NCI-H524 treated with DMSO at 0.1 percent for 48 hours (cell line): ENCODE data around the gene GULP1.
"Not testable (repeated sequence)": the region's sequence is repeated elsewhere in the genome, so short reads cannot be mapped to it uniquely, and the experiment has no call there.

Source experiments
- DNase-seq: peaks from one replicate; lab custom pipeline; 2025; lab: John Stamatoyannopoulos, UW

Gene GULP1

DNA sequence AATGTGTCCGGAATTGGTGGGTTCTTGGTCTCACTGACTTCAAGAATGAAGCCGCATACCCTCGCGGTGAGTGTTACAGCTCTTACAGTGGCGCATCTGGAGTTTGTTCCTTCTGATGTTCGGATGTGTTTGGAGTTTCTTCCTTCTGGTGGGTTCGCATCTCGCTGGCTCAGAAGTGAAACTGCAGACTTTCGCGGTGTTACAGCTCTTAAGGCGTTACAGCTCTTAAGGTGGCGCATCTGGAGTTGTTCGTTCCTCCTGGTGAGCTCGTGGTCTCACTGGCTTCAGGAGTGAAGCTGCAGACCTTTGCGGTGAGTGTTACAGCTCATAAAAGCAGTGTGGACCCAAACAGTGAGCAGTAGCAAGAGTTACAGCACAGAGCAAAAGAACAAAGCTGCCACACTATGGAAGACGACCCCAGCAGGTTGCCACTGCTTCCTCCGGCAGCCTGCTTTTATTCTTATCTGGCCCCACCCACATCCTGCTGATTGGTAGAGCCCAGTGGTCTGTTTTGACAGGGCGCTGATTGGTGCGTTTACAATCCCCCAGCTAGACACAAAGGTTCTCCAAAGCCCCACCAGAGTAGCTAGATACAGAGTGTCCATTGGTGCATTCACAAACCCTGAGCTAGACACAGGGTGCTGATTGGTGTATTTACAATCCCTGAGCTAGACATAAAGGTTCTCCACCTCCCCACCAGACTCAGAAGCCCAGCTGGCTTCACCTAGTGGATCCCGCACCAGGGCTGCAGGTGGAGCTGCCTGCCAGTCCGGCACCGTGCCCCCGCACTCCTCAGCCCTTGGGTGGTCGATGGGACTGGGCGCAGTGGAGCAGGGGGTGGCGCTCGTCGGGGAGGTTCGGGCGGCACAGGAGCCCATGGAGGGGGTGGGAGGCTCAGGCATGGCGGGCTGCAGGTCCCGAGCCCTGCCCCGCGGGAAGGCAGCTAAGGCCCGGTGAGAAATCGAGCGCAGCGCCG lies 314.2 kb downstream of the GULP1 start:
- not testable (repeated sequence) for DNase-seq

DNA sequence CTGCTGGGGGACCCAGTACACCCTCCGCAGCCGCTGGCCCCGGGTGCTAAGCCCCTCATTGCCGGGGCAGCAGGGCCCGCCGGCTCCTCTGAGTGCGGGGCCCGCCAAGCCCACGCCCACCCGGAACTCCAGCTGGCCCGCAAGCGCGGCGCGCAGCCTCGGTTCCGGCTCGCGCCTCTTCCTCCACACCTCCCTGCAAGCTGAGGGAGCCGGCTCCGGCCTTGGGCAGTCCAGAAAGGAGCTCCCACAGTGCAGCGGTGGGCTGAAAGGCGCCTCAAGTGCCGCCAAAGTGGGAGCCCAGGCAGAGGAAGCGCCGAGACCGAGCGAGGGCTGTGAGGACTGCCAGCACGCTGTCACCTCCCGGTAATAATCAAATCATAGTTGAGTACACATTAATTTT lies 314.9 kb downstream of the GULP1 start:
- not testable (repeated sequence) for DNase-seq

DNA sequence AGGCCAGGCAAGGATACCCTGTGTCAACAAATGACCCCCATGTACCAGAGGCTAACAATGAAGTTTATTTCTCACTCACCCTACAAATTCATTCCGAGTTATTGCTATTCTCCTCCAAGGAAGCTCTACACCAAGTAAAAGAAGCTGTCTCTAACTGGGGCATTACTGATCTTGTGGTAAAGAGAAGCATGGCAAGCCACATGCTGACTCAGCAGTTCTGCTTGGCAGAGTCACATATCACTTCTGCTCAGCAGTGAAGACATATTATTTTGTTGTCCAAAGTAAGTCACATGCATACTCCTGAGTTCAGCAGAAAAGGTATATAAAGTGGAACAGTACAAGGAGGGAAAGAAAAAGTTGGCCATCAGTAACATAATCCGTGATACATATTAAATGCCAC lies 315.8 kb downstream of the GULP1 start:
- DNase-seq, result no peak

DNA sequence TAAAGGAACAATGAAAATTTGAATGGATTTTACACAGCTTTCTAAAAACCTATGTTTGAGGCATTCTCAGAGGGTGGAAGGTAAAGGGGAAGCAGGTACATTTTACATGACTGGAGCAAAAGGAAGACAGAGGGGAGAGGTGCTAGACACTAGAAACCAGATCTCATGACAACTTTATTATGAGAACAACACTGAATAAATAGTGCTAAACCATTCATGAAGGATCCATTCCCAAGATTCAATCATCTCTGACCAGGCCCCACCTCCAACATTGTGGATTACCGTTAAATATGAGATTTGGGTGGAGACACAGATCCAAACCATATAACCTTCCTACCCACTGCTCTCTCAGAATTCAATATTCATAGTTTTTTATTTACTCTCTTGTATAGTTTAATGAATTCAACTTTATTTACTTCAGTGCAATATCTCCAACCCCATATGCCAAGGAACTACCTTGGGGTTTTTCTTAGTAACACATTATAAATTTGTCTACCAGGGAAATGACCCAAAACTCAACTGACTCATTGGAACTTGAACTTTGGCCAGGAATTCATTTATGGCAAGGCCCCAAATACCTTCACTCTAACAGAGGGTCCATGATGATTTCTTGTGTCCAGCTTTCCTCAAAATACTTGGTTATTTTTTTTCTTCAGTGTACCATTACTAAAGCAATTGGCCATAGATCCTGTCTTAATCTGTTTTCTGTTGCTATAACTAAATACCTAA lies 317.8 kb downstream of the GULP1 start:
- DNase-seq, result no peak

DNA sequence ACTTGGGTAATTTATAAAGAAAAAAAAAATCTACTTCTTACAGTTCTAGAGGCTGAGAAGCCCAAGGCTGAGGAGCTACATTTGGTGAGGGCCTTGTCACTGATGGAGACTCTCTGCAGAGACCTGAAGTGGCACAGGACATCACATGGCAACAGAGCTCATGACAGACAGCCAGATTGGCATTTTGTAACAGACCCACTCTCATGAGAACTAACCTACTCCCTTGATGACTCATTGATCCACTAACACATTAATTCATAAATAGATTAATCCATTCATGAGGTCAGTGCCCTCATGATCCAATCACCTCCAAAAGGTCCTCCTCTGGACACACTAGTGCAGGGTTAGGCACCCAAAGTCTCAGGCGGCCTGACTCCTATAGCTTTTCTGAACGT lies 318.4 kb downstream of the GULP1 start:
- no peak for DNase-seq

DNA sequence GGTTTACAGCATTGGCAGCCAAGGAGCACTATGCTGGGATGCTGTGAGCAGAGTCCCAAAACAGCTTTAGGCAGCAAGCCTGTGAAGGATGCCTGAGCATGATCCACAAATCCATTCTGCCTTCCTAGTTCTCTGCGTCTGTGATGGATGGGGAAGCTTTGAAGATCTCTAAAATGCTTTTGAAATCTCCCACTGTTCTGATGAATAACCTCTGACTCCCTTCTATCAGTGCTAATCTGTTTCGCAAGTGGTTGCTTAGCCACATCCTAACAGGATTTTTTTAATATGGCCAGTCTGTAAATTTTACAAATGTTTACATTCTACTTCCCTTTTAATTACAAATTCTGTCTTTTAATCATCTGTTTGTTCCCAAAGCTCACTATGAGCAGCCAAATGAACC lies 319.2 kb downstream of the GULP1 start:
- DNase-seq, result no peak

DNA sequence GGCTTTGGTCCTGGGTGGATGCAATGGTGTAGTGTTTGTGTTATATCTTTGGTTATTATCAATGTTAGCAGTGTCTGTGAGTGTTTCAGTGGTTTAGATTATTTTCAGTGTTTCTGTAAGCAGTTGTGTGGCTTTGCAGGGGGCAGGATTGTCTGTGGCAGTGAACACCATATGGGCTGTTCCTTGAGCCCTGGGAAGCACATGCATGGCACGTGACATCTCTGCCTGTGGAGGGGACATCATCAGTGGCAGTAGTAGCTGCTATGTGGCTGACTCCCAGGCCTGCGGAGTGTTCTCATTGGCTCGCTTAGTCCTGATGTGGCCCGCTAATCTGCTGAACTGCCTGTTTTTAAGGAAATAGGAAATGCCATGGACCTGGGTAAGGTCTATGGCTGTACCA lies 327.5 kb downstream of the GULP1 start:
- no peak for DNase-seq

DNA sequence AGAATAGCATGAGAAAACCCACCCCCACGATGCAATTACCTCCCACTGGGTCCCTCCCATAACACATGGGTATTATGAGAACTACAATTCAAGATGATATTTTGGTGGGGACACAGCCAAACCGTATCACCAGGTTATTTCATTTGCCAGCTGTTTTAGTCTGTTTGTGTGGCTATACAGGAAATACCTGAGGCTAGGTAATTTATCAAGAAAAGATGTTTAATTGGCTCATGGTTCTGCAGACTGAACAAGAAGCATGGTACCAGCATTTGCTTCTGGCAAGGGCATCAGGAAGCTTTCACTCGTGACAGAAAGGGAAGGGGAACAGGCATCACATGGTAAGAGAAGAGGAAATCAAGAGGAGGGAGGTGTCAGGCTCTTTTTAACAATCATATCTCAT lies 329.2 kb downstream of the GULP1 start:
- no peak for DNase-seq

DNA sequence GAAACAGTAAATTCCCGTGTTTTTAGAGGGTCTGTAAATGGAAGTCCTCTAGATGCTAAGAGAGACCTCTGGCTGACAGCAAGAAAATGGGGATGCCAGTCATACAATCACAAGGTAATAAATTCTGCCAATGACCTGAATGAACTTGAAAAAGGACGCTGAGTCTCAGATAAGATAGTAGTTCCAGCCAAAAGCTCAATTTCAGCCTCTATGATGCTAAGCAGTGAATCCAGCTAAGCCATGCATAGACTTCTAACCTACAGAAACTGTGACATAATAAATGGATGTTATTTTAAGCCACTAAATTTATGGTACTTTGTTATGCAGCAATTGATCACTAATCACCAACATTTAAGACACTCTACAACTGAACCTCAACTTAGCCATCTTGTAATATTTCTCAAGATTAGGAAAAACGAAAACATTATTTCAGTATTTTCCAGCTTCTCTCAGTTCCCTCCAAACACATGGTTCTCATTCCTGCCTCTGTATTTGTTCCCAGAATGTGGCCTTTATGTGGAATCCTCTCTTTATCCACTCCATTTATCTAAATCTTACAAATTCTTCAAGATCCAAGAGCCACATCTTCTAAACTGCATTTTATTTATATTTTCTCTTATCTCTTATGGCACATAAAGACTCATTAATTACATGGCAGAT lies 331.1 kb downstream of the GULP1 start:
- no peak for DNase-seq

DNA sequence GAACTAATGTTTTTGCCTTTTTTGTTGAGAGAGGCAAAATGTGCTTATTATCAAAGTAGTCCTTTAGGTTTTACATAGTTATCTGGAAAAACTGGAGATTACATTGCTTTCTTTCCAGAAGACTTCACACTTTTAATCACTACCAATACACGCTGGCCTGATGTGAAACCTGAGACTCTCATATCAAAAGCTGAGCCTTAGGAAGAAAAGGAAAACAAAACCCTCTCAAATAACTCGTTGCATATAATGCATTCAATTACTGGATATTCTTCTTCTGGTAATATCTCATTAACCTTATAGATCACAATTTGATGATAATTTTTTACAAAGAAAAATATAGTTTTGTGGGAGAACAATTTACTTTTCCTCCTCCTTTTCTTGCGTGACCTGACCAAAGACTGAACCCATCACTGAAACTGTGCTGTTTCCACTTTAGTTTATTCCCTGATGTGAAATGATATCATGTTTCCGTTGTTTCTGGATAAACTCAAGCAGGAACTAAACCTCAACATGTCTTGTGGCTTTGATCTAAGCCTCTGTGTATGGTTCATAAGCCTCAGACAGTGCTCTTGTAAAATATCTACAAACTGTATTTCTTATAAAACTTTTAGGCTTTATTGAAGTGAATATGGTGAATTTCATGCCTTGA lies 332.4 kb downstream of the GULP1 start:
- DNase-seq, result no peak

DNA sequence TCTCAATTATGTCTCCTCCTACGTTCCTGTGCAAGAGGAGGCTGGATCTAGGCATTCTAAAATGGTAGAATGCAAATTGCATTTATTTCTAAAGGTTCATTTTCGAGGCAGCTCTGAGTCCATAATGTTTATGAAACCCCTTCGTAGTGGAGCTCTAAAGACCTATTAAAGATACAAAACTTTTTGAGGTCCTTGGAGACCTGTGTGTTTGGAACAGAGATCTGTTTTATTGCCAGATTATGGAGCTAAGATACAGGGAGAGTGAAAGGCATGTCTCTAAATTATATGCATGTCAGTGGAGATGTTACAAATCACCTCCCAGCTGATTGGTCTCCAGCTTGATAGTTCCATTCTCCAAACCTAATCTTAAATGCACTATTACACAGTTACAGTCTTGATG lies 335.8 kb downstream of the GULP1 start:
- no peak for DNase-seq

DNA sequence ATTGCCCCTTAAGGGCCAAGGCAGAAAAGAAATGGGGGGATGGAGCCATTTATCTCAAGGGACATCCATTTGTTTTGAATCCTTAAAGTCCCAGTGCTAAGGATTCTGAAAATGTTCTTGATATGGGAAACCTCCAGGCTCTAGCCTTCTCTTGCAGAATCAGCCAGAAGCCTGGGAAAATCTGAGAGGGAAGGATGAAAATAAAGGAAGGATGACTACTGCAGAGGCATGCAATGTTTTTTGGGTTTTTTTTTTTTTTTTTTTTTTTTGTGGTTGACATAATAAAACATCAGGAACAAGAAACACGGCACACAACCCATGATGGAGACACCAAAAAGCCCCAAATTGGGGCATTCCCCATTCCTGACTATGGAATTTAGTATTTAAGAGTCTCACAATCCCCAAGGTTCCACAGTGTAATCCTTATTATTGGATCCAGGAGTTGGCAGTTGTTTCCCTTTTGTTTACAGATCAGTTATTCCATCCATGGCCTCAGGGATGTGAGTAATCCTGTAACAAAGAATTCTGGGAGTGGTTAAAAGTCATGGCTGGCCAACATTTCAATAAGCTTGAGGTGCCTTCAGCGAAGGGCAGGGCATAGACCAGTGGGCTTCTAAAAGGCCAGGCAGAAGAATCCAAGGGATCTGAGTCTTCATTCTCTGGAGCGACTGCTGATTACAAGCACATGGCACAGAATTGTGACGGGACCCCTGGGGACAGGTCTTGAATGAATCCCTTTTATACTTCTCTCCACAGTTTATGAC lies 337.5 kb downstream of the GULP1 start:
- no peak for DNase-seq

DNA sequence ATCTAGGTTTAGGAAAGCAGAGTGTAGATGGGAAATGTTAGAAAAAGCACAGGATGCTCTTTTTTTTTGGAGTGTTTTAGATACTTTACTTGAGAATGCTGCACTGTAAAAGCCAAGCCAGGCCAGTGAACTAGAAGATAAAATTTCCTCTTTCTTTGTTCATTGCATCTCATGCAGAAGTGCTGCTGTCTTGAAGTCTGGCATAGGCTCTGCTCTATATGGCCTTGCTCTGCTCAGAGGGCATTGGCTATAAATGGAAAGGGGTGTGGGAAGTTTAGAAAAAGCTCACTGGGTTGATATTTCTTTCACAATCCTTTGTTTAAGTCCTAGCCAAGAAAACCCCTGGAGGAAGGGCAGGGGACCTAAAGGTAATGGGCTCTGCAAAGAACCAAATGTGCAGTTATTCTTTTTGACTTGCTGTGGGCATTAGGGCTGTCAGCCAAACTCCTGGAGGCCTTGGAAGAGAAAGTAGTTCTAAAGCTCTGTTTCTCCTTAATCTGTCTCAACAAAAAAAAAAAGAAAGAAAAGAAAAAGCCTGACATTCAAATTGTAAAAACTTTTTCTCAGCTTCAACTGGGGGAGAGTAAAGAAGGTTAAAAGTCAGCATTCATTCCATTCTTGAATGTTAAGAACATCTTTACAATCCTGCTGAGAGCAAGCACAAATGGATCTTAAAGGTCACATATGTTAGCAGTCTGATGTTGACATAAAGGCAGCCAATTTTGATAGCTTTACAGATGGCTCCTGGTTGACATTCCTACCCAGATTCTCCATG lies 338.3 kb downstream of the GULP1 start:
- no peak for DNase-seq

DNA sequence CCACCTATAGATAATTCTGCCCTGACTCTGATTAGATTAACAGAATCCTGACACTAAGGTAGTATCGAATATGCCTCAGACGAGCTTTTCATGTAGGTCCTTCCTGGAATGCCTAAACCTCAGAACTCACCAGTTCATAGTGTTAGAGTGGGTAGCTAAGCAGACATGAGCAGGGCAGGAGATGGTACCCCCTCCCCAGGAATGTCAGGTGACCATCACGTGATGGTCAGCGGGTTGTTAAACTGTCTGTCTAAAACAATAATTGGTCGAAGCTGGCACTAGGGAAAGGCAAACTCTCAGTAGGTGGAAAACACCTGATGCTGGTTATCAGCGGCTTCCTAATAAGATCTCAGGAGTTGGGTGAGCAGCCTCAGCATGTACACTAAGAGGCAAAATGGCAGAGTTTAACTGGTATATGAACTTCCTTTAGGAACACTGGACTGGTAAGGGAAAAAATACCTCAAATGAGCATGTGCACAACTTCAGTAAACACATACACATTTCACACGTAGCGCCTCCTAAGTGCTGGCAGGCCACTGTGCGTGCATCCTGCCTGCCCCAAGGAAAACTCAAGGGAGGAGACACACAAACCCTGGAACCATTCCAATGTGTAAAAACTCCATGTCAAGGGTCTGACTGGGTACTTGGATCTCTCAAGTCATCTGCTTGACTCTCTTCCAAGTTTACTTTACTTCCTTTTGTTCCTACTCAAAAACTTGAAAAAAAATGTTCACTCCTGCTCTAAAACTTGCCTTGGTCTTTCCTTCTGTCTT lies 339.5 kb downstream of the GULP1 start:
- no peak for DNase-seq

DNA sequence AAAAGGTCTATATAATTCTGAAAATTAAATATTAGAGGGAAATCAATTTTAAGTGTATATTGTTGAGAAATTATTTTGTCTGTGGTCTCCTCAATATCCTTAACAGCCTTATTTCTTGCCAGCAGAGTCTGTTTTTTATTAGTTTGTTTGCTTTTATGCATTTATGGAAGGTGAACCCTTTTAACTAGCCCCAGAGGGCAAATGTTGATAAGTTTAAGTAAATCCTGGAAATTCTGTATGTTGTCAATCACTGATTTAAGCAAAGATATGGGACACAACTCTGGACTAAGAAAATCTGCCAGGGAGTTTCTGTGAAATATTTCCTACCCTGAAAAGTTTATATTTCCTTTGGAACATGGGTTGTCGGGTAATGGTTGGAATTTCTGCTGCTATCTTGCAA lies 343.0 kb downstream of the GULP1 start:
- DNase-seq, result no peak
